NCI-H748 (cell line): ENCODE measurements around the gene PDE11A.
"Not testable (repeated sequence)": the region's sequence is repeated elsewhere in the genome, so short reads cannot be mapped to it uniquely, and the experiment has no call there.

ENCODE experiments used
- DNase-seq: peaks from one replicate; lab custom pipeline; 2025; ENCODE audit not compliant: unreplicated experiment; lab: John Stamatoyannopoulos, UW

The PDE11A gene

DNA sequence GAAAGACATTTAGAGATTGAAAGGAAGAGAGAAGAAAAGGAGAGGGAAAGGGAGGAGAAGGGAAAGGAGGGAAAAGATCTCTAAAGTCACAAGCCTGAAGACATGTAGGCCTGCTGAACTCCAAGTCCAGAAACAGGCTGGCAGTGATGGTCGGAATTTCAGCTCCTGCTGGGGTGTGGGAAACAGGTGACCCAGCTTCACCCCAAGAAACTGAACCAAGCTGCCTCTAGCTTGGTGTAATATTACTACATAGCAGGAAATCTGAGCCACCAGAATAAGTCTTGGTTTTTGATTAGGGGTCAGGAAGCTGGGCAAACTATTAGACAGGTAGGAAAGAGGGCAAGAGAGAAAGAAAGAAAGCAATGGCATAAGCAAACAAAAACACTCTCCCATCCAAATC lies 185.8 kb downstream of the PDE11A start:
- no peak for DNase-seq

DNA sequence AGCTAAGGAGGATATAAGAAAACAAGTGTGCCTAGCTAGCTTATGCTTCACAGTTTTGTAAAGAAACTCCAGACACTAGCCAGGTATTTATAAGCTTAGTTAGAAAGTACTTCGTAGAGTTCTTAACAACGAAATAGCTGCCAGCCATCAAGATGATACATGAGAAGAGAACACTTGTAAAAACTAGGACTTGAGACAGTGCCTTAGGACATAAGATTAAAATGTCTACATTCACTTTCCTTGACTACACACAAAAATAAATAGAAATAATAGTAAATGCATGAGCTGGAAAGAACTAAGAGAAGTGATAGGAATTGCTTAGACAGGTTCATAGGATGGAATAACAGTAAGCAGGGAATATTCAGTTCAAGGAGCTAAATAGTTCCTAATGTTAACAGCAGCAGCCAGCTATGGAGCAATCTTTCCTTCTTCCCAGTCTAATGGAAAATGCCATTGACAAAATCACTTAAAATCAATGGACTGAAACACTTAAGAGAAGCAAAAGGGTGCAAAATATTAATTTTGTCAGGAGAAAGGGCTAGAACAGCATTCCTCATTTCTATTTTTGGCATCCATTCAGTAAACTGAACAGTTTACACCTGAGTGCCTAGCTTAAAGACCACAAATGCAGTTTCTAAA lies 186.6 kb downstream of the PDE11A start:
- no peak for DNase-seq

DNA sequence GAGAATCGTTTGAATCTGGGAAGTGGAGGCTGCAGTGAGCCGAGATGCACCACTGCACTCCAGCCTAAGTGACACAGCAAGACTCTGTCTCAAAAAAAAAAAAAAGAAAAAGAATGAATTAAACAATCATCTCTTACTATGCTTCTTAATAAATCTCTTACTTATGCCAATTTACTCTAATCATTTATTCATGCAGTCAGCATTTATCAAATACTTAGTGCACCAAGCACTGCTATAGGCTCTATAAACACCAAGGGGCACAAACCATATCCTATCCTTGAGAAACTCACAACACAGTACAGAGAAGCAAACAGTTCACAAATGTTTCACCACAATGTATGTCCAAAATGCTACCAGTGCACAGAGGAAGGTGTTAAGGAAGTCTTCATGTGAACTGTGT lies 189.4 kb downstream of the PDE11A start:
- DNase-seq: no peak

DNA sequence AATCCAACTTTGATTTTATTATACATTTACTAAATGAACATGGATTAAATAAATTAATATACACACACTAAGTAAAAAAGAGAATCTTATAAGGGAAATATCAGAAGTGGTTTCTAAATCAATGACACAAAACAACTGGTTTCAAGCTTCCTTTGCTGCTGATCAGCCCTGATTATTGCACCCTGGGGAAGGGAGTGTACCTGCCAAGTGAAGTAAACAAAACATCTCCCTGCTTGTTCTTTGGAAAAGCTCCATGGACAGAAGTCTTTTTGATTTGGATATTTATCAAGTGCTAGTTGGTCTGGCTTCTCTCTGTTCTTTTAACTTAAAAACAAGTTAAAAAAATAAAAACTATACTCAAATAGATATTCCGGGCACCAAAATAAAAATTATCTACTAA lies 190.1 kb downstream of the PDE11A start:
- DNase-seq: no peak

DNA sequence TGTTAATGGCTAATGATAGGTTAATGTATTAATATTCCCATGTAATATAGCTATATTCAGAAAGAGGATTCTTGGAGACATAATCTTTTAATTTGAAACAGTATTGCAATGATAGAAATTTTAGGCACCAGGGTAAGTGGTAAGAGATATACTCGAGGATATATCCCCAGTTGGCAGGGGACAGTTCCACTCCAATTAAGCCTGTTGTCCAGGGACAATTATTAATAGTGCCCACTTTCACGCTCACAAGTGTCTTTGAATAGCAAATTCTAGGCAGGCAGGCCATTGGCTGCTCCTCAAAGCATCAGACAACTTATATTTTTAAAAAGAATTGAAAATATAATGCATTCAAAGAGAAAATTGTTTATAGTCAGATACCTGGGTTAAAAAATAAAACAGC lies 190.7 kb downstream of the PDE11A start:
- DNase-seq: no peak

DNA sequence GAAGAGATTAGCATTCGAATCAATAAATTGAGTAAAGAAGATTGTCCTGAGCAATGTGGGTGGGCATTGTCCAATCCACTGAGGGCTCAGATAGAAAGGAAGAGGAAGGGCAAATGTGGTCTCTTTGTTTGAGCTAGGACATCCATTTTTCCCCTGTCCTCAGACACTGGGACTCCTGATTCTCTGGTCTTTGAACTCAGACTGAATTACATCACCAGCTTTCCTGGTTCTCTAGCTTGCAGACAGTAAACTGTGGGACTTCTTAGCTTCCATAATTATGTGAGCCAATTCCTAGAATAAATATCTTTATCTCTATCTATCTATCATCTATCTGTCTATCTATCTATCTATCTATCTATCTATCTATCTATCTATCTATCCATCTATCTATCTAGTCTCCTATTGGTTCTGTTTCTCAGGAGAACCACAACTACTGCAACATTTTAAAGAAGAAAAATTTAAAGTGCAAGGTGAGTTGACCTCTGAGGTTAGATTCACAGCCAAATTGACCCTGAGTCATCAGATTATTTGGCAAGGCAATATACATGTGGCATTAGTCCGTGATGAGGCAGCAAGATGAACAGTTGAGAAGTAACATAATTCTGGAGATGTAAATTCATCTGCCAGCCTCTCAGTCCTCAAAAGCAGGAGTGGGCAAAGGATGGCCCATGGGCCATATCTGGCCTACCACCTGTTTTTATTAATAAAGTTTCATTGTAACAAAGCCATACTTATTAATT lies 191.4 kb downstream of the PDE11A start:
- no peak for DNase-seq

DNA sequence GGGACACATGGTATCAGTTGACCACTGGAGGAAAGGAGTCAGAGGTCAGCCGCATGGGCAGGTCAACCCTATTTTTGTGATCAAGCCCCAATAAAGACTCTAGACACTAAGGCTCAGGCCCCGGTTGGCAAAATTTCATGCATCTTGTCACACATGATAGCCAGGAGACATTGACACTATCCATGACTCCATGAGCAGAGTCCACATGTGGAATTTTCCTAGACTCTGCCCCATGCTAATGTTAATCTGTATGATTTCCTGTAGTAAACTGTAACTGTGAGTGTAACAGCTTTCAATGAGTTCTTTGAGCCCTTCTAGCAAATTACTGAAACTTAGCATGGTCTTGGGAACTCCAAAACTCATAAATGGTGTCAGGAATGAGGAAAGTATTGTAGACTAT lies 192.3 kb downstream of the PDE11A start:
- no peak for DNase-seq

DNA sequence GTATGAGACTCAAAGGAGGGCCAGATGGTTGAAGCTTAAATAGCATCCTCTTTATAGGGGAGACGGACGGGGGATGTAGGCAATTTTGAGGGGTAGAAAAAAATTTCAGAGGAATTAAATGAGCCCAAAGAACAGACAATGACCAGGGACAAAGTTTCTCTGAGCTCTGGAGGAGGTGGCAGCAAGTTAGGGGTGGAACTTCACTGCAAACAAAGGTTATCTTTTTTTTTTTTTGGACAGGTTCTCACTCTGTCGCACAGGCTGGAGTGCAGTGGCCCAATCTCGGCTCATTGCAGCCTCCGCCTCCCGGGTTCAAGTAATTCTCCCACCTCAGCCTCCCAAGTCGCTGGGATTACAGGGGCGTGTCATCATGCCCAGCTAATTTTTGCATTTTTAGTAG lies 195.6 kb downstream of the PDE11A start:
- no peak for DNase-seq

DNA sequence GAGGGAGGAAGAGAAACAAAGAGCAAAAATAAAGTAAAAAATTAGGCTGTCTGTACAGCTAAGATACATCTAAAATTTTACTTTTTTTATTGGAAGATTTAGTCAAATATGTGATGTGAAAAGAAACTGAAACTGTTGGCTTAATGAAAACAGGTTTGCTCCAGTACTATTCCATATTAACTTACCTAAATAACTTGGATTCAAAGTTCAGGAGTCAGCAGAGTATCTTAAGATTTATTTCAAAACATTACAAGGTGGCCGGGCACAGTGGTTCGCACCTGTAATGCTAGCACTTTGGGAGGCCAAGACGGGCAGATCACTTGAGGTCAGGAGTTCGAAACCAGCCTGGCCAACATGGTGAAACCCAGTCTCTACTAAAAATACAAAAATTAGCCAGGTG lies 197.9 kb downstream of the PDE11A start:
- no peak for DNase-seq

DNA sequence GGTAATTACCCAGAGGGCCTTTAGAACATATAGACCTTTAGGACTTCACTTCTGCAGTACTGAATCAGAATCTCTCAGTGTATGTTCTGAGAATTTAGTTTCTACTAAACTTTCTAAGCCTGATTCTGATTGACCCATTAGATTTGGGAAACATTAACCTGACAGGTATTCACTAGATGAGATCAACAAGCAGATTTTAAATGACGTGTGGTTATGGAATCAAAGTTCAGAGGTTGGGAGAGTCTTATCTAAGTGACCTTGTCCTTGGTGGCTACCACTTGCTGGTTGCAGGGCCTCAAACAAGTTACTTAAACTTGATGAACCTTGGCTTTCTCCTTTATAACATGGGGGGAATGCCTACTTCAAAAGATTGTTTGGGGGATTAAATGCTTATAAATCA lies 198.7 kb downstream of the PDE11A start:
- no peak for DNase-seq

DNA sequence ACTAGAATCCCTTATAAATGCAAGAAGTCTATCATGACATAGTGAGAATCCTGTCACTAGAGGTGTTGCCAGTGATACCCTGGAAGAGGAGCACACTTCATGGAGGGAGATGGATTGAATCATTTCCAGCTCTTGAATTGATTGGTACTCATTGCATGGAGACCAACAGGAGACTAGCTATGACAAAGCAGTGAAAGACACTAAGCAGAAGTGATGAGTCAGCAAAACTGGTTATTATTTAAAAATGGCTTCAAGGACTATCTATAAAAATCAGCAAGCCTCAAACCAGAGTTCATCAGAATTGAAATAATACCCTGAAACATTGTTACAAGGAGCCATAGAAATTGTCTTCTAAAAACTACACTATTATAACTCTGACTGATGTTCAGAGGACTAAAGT lies 200.3 kb downstream of the PDE11A start:
- DNase-seq: no peak

DNA sequence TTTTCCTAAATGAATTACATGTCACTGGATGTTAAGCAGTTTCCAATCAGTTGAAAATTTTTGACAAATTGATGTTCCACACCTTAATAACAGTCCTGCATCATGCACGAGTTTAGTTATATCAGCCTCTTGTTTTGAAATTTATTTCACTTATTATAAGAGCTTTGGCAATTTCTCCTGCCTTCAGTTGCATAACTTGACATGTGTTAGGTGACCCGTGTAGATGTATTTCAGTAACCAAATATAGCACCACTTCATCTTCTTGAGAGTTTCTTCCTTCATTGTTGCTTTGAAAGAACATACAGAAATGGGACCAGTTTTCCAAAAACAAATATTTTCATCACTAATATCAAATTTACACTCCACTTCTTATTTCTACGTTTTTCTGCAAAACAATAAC lies 202.7 kb downstream of the PDE11A start:
- DNase-seq: no peak

DNA sequence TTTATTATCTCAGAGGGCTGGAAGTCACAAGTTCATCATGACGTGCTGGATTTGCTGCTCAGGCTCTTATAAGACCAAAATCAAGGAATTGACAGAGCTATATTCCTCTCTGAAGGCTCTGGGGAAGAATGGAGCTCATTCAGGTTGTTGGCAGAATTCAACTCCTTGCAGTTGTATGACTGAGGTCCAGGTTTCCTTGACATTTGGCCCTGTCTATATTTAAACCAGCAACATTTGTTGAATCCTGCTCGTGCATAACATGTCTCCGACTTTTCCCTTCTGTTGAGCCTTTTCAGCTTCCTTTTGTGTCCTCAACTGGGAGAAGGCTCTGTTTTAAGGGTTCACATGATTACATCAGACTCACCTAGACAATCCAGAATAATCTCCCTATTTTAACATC lies 203.4 kb downstream of the PDE11A start:
- no peak for DNase-seq

DNA sequence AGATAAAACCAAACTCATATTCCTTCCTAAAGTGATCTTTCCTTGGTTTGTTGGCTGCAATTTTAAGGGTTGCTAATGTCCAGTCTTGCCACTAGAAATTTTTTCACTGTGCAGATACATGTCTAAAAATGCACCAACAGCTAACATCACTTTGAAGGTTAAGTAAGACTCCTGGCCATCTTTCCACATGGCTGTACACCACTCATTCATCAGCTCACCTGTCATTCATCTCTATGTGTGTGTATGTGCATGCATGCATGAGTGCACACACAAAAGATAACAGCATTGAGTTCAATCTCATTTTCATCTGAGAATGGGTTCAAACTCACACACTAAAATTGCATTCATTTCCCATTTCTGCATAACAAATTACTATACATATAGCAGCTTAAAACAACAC lies 203.8 kb downstream of the PDE11A start:
- DNase-seq: no peak

DNA sequence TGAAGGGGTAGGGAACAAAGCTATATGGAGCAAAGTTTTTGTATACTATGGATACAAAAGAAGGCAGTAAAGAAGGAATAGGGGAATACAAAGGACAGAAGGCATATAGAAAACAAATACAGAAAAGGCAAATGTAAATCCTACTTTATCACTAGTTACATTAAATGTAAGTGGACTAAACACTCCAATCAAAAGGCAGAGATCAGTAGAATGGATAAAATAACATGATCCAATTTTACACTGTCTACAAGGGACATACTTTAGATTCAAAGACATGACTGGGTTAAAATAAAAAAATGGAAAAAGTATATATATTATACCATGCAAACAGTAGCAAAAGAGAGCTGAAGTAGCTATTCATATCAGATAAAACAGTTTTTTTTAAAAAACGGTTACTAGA lies 215.0 kb downstream of the PDE11A start:
- DNase-seq: no peak

DNA sequence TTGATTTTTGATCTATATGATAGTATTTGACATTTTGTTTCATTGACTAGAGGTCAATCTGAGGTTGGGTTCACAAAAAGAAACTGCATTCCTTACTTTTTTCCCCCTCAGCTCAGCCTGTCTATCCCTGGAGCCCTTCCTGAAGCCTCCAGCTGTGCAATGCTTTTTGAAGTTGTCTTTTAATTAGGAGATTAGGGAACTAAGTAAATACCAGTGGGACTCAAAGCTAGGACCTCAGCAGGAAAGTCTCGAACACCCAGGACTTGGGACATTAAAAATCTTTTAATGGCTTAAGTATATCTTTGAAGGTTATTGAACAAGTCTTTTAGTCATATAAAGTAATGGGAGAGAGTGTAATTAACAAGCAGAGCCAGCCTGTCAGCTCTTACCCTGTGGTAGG lies 220.2 kb downstream of the PDE11A start:
- DNase-seq: no peak

DNA sequence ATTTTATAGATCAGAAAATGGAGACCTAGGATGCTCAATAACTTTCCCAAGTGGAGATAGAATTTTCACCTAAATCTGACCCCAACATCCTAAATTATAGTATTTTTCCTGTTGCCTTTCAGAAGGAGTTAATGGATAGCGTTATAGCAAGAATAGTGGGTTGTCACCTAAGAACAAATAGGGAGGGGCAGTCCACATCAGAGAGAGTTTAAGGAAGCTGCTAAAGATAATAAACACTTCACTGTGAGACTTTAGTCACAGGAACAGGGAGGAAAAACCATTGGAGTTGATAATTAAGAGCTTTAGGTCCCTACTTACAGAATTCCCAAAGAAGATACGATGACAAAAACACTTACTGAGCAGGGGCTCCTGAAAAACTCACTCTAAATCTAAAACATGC lies 229.4 kb downstream of the PDE11A start:
- no peak for DNase-seq

DNA sequence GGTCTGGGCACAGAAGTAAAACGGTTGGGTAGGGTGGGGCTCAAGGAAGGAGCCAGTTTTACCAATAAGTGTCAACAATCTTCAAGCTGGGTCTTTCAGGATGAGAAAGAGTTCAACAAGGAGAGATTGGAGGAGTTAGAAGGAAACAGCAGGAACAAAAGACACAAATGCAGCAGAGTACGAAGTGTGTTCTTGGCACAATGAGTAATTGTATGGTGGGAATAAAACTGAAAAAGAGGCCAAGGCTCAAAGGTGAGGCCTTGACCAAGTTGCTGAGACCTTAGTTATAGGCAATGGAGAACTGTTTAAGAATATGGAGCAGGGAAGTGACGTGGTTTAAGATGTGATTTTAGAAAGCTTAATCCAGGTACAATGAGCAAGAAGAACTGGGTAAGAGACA lies 230.3 kb downstream of the PDE11A start:
- no peak for DNase-seq

DNA sequence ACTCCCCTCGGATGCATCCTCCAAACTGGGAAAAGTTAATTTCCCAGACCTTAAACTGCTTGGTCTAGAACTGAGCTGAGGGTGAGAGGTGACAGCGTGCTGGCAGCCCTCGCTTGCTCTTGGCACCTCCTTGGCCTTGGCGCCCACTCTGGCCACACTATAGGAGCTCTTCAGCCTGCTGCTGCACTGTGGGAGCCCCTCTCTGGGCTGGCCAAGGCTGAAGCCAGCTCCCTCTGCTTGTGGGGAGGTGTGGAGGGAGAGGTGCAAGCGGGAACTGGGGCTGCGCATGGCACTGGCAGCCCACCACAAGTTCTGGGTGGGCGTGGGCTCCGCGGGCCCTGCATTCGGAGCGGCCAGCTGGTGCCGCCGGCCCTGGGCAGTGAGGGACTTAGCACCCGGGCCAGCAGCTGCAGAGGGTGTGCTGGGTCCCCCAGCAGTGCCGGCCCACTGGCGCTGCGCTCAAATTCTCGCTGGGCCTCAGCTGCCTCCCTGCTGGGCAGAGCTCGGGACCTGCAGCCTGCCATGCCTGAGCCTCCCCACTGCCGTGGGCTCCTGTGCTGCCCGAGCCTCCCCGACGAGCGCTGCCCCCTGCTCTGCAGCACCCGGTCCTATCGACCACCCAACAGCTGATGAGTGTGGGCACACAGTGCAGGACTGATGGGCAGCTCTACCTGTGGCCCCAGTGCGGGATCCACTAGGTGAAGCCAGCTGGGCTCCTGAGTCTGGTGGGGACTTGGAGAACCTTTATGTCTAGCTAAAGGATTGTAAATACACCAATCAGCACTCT lies 237.0 kb downstream of the PDE11A start:
- not testable (repeated sequence) for DNase-seq

DNA sequence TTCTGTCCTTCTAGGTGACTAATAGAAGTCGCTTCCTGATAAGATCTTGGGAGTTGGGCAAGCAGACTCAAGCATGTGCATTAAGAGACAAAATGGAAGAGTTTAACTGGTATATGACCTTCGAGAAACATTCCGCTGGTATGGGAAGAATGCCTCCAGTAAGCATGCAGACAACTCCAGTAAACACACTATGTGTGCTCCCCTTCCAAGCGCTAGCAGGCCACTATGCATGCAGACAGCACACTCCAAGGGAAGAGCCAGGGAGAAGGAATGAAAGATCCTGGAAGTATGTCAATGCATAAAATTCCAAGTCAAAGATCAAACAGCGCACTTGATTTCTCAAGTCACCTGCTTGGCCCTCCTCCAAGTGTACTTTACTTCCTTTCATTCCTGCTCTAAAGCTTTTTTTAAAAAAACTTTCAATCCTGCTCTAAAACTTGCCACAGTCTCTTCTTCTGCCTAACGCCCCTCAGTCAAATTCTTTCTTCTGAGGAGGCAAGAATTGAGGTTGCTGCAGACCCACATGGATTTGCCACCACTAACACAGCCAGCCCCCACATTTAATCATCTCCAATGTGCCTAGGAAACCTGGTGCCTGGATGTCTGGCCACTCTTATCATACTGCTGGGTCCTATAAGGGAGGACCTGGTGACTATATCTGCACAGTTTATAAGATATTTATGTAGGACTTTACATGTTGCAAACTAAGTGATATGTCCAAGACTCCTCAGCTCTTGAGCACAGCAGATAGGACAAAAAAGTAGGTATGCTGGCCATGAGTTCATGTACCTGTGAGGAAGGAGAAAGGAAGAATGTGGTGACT lies 239.8 kb downstream of the PDE11A start:
- no peak for DNase-seq

DNA sequence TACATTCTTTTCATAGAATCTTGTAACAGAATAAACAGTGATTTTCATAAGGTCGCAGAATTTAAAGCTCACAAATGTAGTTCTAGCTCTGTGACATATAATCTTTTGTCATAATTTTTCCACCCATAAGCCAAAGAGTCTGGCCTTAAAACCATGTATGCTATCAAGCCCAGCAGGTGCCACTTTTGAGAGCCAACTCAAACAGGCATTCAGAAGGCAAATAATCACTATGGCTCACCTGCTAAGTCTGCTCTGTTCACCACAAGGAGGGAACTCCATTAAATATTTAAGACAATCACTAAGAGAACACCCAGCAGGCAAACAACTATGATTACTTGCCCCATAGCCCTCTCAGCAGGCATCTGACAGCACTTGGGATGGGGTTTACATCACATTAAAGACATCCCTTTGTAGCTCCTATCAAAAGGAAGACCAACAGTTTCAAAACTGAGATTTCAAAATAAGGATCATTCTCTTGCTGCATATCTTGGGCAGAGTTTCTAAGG lies 241.6 kb downstream of the PDE11A start:
- peak; percentile 68 for DNase-seq
